ENCODE results near the gene RAB6A. TPM values are rescaled to one million over a fixed set of nuclear protein-coding genes. Genes with fewer than 3 reads are reported as not detected.
A peak's percentile ranks its signal among the peaks of the same experiment; 100 is the strongest.
"Not testable (repeated sequence)": the region's sequence is repeated elsewhere in the genome, so short reads cannot be mapped to it uniquely, and the experiment has no call there.

RAB6A gene
- total RNA-seq, 1 experiment from 2014 or later = 63.4 TPM

- peak; percentile 60 for DNase-seq
- H3K4me3 ChIP-seq (ENCODE audit: insufficient read depth, low read depth, low read length) = no peak overlapping the region
- no peaks in the 10 kb centered on the region for H3K27me3 ChIP-seq (ENCODE audit: control insufficient read depth, insufficient read depth, low read length)
- no peaks in the 10 kb centered on the region for H3K36me3 ChIP-seq (replicated peaks; ENCODE audit: control insufficient read depth, insufficient read depth, low read length)
Observed at GRCh38 chr11:73784080-73784634, 23.3 kb upstream of the RAB6A start.

- Histone ChIP-seq H3K36me3 (replicated peaks; ENCODE audit: control insufficient read depth, insufficient read depth, low read length) (no peaks in the 10 kb centered on the region), H3K4me3 (ENCODE audit: insufficient read depth, low read depth, low read length) (no peak overlapping the region), H3K27me3 (ENCODE audit: control insufficient read depth, insufficient read depth, low read length) (no peaks in the 10 kb centered on the region)
- DNase-seq = no peak
Observed at GRCh38 chr11:73783483-73784020, 22.7 kb upstream of the RAB6A start.

- DNase-seq = no peak
Observed at GRCh38 chr11:73781303-73781702, 20.4 kb upstream of the RAB6A start.

GRCh38 chr11:73779084-73779902, 18.4 kb upstream of the RAB6A start:
- H3K4me3 ChIP-seq (ENCODE audit: insufficient read depth, low read depth, low read length) = peak overlapping the region; percentile 46
- no peaks in the 10 kb centered on the region for H3K36me3 ChIP-seq (replicated peaks; ENCODE audit: control insufficient read depth, insufficient read depth, low read length)
- no peaks in the 10 kb centered on the region for H3K27me3 ChIP-seq (ENCODE audit: control insufficient read depth, insufficient read depth, low read length)
- peak; percentile 97 for DNase-seq

More at GRCh38 chr11:73781303-73781702, 20.4 kb upstream of the RAB6A start:
- Histone ChIP-seq H3K4me3 (ENCODE audit: insufficient read depth, low read depth, low read length) (no peak overlapping the region), H3K36me3 (replicated peaks; ENCODE audit: control insufficient read depth, insufficient read depth, low read length) (no peaks in the 10 kb centered on the region), H3K27me3 (ENCODE audit: control insufficient read depth, insufficient read depth, low read length) (no peaks in the 10 kb centered on the region)

- not testable (repeated sequence) for H3K4me3 ChIP-seq (ENCODE audit: insufficient read depth, low read depth, low read length); DNase-seq; H3K36me3 ChIP-seq (replicated peaks; ENCODE audit: control insufficient read depth, insufficient read depth, low read length); H3K27me3 ChIP-seq (ENCODE audit: control insufficient read depth, insufficient read depth, low read length)
Observed at GRCh38 chr11:73770811-73771210, 9.9 kb upstream of the RAB6A start.

GRCh38 chr11:73766763-73767162, 5.9 kb upstream of the RAB6A start:
- no peak overlapping the region for H3K4me3 ChIP-seq (ENCODE audit: insufficient read depth, low read depth, low read length)
- no peak for DNase-seq
- no peaks in the 10 kb centered on the region for H3K27me3 ChIP-seq (ENCODE audit: control insufficient read depth, insufficient read depth, low read length)
- H3K36me3 ChIP-seq (replicated peaks; ENCODE audit: control insufficient read depth, insufficient read depth, low read length) = no peaks in the 10 kb centered on the region

GRCh38 chr11:73762732-73763131, 1.9 kb upstream of the RAB6A start:
- Histone ChIP-seq H3K36me3 (replicated peaks; ENCODE audit: control insufficient read depth, insufficient read depth, low read length) (no peaks in the 10 kb centered on the region), H3K27me3 (ENCODE audit: control insufficient read depth, insufficient read depth, low read length) (no peaks in the 10 kb centered on the region), H3K4me3 (ENCODE audit: insufficient read depth, low read depth, low read length) (no peak overlapping the region)
- no peak for DNase-seq

GRCh38 chr11:73761403-73761945, 600 bp upstream of the RAB6A start:
- Histone ChIP-seq H3K4me3 (ENCODE audit: insufficient read depth, low read depth, low read length) (peak overlapping the region; percentile 31), H3K36me3 (replicated peaks; ENCODE audit: control insufficient read depth, insufficient read depth, low read length) (no peaks in the 10 kb centered on the region), H3K27me3 (ENCODE audit: control insufficient read depth, insufficient read depth, low read length) (no peaks in the 10 kb centered on the region)
- DNase-seq = no peak

- H3K27me3 ChIP-seq (ENCODE audit: control insufficient read depth, insufficient read depth, low read length) = no peaks in the 10 kb centered on the region
- peak; percentile 67 for DNase-seq
- peak overlapping the region; percentile 78 for H3K4me3 ChIP-seq (ENCODE audit: insufficient read depth, low read depth, low read length)
- no peaks in the 10 kb centered on the region for H3K36me3 ChIP-seq (replicated peaks; ENCODE audit: control insufficient read depth, insufficient read depth, low read length)
Observed at GRCh38 chr11:73760135-73760678, 667 bp downstream of the RAB6A start.

- Histone ChIP-seq H3K27me3 (ENCODE audit: control insufficient read depth, insufficient read depth, low read length) (no peaks in the 10 kb centered on the region), H3K4me3 (ENCODE audit: insufficient read depth, low read depth, low read length) (peak overlapping the region; percentile 78), H3K36me3 (replicated peaks; ENCODE audit: control insufficient read depth, insufficient read depth, low read length) (no peaks in the 10 kb centered on the region)
- DNase-seq = peak; percentile 21
Observed at GRCh38 chr11:73759610-73760134, 1.2 kb downstream of the RAB6A start.

- H3K4me3 ChIP-seq (ENCODE audit: insufficient read depth, low read depth, low read length) = peak overlapping the region; percentile 3; the same call in 1 of the 2 replicates
- no peaks in the 10 kb centered on the region for H3K27me3 ChIP-seq (ENCODE audit: control insufficient read depth, insufficient read depth, low read length)
- DNase-seq = no peak
Observed at GRCh38 chr11:73758451-73758850, 2.4 kb downstream of the RAB6A start.

GRCh38 chr11:73757598-73757997, 3.3 kb downstream of the RAB6A start:
- no peaks in the 10 kb centered on the region for H3K36me3 ChIP-seq (replicated peaks; ENCODE audit: control insufficient read depth, insufficient read depth, low read length)
- no peak for DNase-seq
- H3K27me3 ChIP-seq (ENCODE audit: control insufficient read depth, insufficient read depth, low read length) = no peaks in the 10 kb centered on the region
- no peak overlapping the region for H3K4me3 ChIP-seq (ENCODE audit: insufficient read depth, low read depth, low read length)

More at GRCh38 chr11:73758451-73758850, 2.4 kb downstream of the RAB6A start:
- no peaks in the 10 kb centered on the region for H3K36me3 ChIP-seq (replicated peaks; ENCODE audit: control insufficient read depth, insufficient read depth, low read length)

GRCh38 chr11:73755670-73756069, 5.2 kb downstream of the RAB6A start:
- Histone ChIP-seq H3K4me3 (ENCODE audit: insufficient read depth, low read depth, low read length) (no peak overlapping the region), H3K36me3 (replicated peaks; ENCODE audit: control insufficient read depth, insufficient read depth, low read length) (no peaks in the 10 kb centered on the region), H3K27me3 (ENCODE audit: control insufficient read depth, insufficient read depth, low read length) (no peaks in the 10 kb centered on the region)
- DNase-seq = no peak

- no peak overlapping the region for H3K4me3 ChIP-seq (ENCODE audit: insufficient read depth, low read depth, low read length)
- H3K36me3 ChIP-seq (replicated peaks; ENCODE audit: control insufficient read depth, insufficient read depth, low read length) = no peaks in the 10 kb centered on the region
- H3K27me3 ChIP-seq (ENCODE audit: control insufficient read depth, insufficient read depth, low read length) = no peaks in the 10 kb centered on the region
- DNase-seq = no peak
Observed at GRCh38 chr11:73753938-73754337, 6.9 kb downstream of the RAB6A start.
